Suprapubic skin (tissue), 4 donors: ENCODE results near the gene PIK3CG. TPM values are rescaled to one million over a fixed set of nuclear protein-coding genes. Genes with fewer than 3 reads are reported as not detected.

Experiments
- DNase-seq, 2 donors: peaks; one replicate each; pipeline ENCODE4 v3.0.0-alpha.2; 2019; ENCODE audit warnings: low spot score in 2 of 2
- H3K27ac ChIP-seq: fragments of 200-600 bp; sonication (generic); one replicate; pipeline ENCODE4 v1.5.1; 2019
- H3K27me3 ChIP-seq: fragments of 200-600 bp; sonication (generic); one replicate; pipeline ENCODE4 v1.5.1; 2019
- H3K36me3 ChIP-seq: fragments of 200-600 bp; sonication (generic); one replicate; pipeline ENCODE4 v1.5.1; 2019
- H3K4me1 ChIP-seq: fragments of 200-600 bp; sonication (generic); one replicate; pipeline ENCODE4 v1.5.1; 2019
- H3K4me3 ChIP-seq: fragments of 200-600 bp; sonication (generic); one replicate; pipeline ENCODE4 v1.5.1; 2019; ENCODE audit warnings: mild to moderate bottlenecking
- H3K9me3 ChIP-seq: fragments of 200-600 bp; sonication (generic); one replicate; pipeline ENCODE4 v1.5.1; 2019
- CTCF ChIP-seq, 2 donors: fragments of 200-600 bp in 1 of 2; fragments of 450-650 bp in 1 of 2; sonication (generic) in 1 of 2; IDR thresholded peaks; one replicate each; pipeline ENCODE4 v1.5.1; 2016 to 2019; ENCODE audit warnings: antibody characterized with exemption in 2 of 2, mild to moderate bottlenecking in 1 of 2, moderate library complexity in 1 of 2
- EP300 ChIP-seq: sonication (generic); formaldehyde crosslinking; IDR thresholded peaks from one replicate; pipeline ENCODE4 v1.6.1; 2017; ENCODE audit warnings: antibody characterized with exemption
- POLR2A ChIP-seq, 2 donors: fragments of 450-650 bp; IDR thresholded peaks; one replicate each; pipeline ENCODE4 v1.6.1; 2017; ENCODE audit warnings: antibody characterized with exemption in 2 of 2, mild to moderate bottlenecking in 2 of 2, moderate library complexity in 2 of 2
- POLR2AphosphoS5 ChIP-seq, 3 donors: sonication (generic); formaldehyde crosslinking; IDR thresholded peaks; one replicate each; pipeline ENCODE4 v1.6.1; 2017; ENCODE audit warnings: antibody characterized with exemption in 3 of 3
- WGBS: methylation state at CpG from one replicate; pipeline ENCODE4 v1.1.5; 2018; 5-methylcytosine and 5-hydroxymethylcytosine counted together
- total RNA-seq, 4 donors: library from RNA; depleted of rRNA; stranded (reverse); fragments of >200 nt; gene quantifications; one replicate each; pipeline ENCODE4 v1.1.0, GENCODE V29; 2016

Gene PIK3CG
- total RNA-seq, 4 donors from 2014 or later, result 1.3 to 6.2 (median 2.3) TPM

- Histone ChIP-seq H3K36me3 (no peaks in the 10 kb centered on the region), H3K4me1 (no peaks in the 10 kb centered on the region), H3K9me3 (no peaks in the 10 kb centered on the region), H3K27ac (no peak overlapping the region), H3K27me3 (no peaks in the 10 kb centered on the region), H3K4me3 (no peak overlapping the region)
- WGBS, result 76% methylated on average over 2 of the region's 2 CpGs
- TF ChIP-seq POLR2A (IDR thresholded peaks at IDR 0.05), result no peak
- TF ChIP-seq CTCF (IDR thresholded peaks at IDR 0.05), result no peak
- TF ChIP-seq EP300, result no peak
- TF ChIP-seq POLR2AphosphoS5 (IDR thresholded peaks at IDR 0.05), result no peak
- no peak for DNase-seq
These were observed 25.6 kb upstream of the PIK3CG start for GRCh38 chr7:106839511-106839910.

- Histone ChIP-seq H3K9me3 (no peaks in the 10 kb centered on the region), H3K27ac (no peak overlapping the region), H3K4me1 (no peaks in the 10 kb centered on the region), H3K27me3 (no peaks in the 10 kb centered on the region), H3K4me3 (no peak overlapping the region), H3K36me3 (no peaks in the 10 kb centered on the region)
- WGBS, result 22% methylated on average over 1 of the region's 1 CpG
- no peak for TF ChIP-seq EP300
- TF ChIP-seq POLR2AphosphoS5 (IDR thresholded peaks at IDR 0.05), result no peak
- no peak for TF ChIP-seq CTCF (IDR thresholded peaks at IDR 0.05)
- TF ChIP-seq POLR2A (IDR thresholded peaks at IDR 0.05), result no peak
- no peak for DNase-seq
These were observed 24.7 kb upstream of the PIK3CG start for GRCh38 chr7:106840342-106840741.

- no peaks in the 10 kb centered on the region for H3K9me3 ChIP-seq
- H3K27me3 ChIP-seq, result no peaks in the 10 kb centered on the region
- H3K4me1 ChIP-seq, result no peaks in the 10 kb centered on the region
- H3K36me3 ChIP-seq, result no peaks in the 10 kb centered on the region
- TF ChIP-seq POLR2A (IDR thresholded peaks at IDR 0.05), result no peak
- no peak for TF ChIP-seq EP300
- no peak for TF ChIP-seq CTCF (IDR thresholded peaks at IDR 0.05)
- TF ChIP-seq POLR2AphosphoS5 (IDR thresholded peaks at IDR 0.05), result no peak
- no peak overlapping the region for H3K27ac ChIP-seq
- no peak overlapping the region for H3K4me3 ChIP-seq
- no peak for DNase-seq
These were observed 23.1 kb upstream of the PIK3CG start for GRCh38 chr7:106841896-106842390.

- Histone ChIP-seq H3K27me3 (no peaks in the 10 kb centered on the region), H3K4me3 (no peak overlapping the region), H3K9me3 (no peaks in the 10 kb centered on the region), H3K4me1 (no peaks in the 10 kb centered on the region), H3K36me3 (no peaks in the 10 kb centered on the region), H3K27ac (no peak overlapping the region)
- 66% methylated on average over 11 of the region's 11 CpGs for WGBS
- no peak for TF ChIP-seq POLR2A (IDR thresholded peaks at IDR 0.05)
- no peak for TF ChIP-seq POLR2AphosphoS5 (IDR thresholded peaks at IDR 0.05)
- TF ChIP-seq EP300, result no peak
- TF ChIP-seq CTCF (IDR thresholded peaks at IDR 0.05), result no peak
- DNase-seq, result no peak
These were observed 20.6 kb upstream of the PIK3CG start for GRCh38 chr7:106844279-106844997.

- H3K9me3 ChIP-seq, result no peaks in the 10 kb centered on the region
These were observed 17.0 kb upstream of the PIK3CG start for GRCh38 chr7:106848049-106848448.

More at GRCh38 chr7:106848049-106848448, 17.0 kb upstream of the PIK3CG start:
- Histone ChIP-seq H3K36me3 (no peaks in the 10 kb centered on the region), H3K4me3 (no peak overlapping the region), H3K27me3 (no peaks in the 10 kb centered on the region), H3K27ac (no peak overlapping the region), H3K4me1 (no peaks in the 10 kb centered on the region)
- DNase-seq, result no peak
- WGBS, result 93% methylated on average over 1 of the region's 1 CpG
- TF ChIP-seq POLR2AphosphoS5 (IDR thresholded peaks at IDR 0.05) (no peak), EP300 (no peak), POLR2A (IDR thresholded peaks at IDR 0.05) (no peak), CTCF (IDR thresholded peaks at IDR 0.05) (no peak)
